Cardiac muscle cell (in vitro differentiated cells and primary cell): ENCODE results near the gene SMO. TPM values are rescaled to one million over a fixed set of nuclear protein-coding genes. Genes with fewer than 3 reads are reported as not detected.
A peak's percentile ranks its signal among the peaks of the same experiment; 100 is the strongest.

Experiments used
- DNase-seq, 2 donors: peaks; one replicate each; pipeline versions ENCODE4 v3.0.0 to v3.0.0-alpha.2; 2010 to 2017; ENCODE audit warnings: low read depth in 1 of 2, low spot score in 1 of 2
- H3K27ac ChIP-seq: fragments of 200-600 bp; sonication (generic); 2 replicates; pipeline ENCODE4 v1.5.1; 2016
- H3K27me3 ChIP-seq: fragments of 200-600 bp; sonication (generic); 2 replicates; pipeline ENCODE4 v1.6.0; 2016; ENCODE audit warnings: control low read depth
- H3K36me3 ChIP-seq: fragments of 200-600 bp; sonication (generic); 2 replicates; pipeline ENCODE4 v1.5.1; 2016; ENCODE audit warnings: control low read depth
- H3K4me1 ChIP-seq: fragments of 200-600 bp; sonication (generic); 2 replicates; pipeline ENCODE4 v1.8.1; 2017; ENCODE audit warnings: low read depth, mild to moderate bottlenecking, mixed run types
- H3K4me3 ChIP-seq: fragments of 200-600 bp; sonication (generic); 2 replicates; pipeline ENCODE4 v1.5.1; 2016; ENCODE audit warnings: mild to moderate bottlenecking
- H3K9me3 ChIP-seq: fragments of 200-600 bp; sonication (generic); 2 replicates; pipeline ENCODE4 v1.5.1; 2017; ENCODE audit warnings: low read depth, mild to moderate bottlenecking, control low read depth
- polyA plus RNA-seq: library from polyadenylated mRNA; unstranded; fragments of >200 nt; fragmentation: Nextera tagmentation; extraction: Ambion mirVana; gene quantifications from 2 replicates; pipeline ENCODE4 v1.2.1, GENCODE V29; 2016
- total RNA-seq: library from RNA; depleted of rRNA; stranded (reverse); fragments of >200 nt; gene quantifications from 2 replicates; pipeline ENCODE4 v1.2.3, GENCODE V29; 2016
- TF ChIP-seq, protein P1 (sequence below): IDR thresholded peaks from 2 replicates; pipeline ENCODE4 v1.5.1; 2012; ENCODE audit warnings: low read depth, mild to moderate bottlenecking, low read length

The SMO gene
- total and polyA plus RNA-seq, 2 experiments from 2014 or later = 35.0 to 82.9 TPM

DNA sequence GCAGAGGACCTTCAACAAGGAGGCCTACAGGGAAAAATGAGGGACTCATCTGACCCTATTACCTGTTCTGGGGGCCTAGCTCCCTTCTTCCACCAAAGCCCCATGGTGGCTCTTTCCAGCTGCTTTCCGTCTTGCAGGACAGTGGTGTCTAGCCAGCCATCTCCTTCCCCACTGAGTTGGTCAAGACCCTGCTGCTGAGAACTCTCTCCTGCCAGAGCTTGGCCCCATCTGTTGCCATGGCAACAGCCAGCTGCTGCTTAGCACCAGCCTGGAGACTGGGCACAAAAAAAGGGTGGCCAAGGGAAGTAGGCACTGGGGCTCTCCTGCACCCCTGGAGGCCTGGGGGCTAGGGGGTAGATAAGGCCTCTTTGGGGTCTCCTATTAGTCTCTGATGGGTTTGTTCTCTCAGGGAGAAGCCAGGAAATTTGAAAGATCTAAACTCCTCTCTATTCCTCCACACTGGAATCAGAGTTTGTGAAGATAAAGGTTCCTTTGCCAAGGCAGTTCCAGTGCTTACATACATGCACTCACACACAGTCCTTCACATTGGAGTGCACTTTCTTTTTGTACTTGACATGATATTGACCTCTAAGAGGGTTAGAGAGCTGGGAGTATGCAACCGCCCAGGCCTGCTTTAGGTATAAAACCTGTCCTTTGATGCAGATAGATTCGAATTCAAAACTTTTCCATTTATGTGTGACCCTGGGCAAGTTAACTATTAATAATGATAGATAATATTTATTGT lies 28.1 kb upstream of the SMO start:
- TF ChIP-seq, protein P1, sequence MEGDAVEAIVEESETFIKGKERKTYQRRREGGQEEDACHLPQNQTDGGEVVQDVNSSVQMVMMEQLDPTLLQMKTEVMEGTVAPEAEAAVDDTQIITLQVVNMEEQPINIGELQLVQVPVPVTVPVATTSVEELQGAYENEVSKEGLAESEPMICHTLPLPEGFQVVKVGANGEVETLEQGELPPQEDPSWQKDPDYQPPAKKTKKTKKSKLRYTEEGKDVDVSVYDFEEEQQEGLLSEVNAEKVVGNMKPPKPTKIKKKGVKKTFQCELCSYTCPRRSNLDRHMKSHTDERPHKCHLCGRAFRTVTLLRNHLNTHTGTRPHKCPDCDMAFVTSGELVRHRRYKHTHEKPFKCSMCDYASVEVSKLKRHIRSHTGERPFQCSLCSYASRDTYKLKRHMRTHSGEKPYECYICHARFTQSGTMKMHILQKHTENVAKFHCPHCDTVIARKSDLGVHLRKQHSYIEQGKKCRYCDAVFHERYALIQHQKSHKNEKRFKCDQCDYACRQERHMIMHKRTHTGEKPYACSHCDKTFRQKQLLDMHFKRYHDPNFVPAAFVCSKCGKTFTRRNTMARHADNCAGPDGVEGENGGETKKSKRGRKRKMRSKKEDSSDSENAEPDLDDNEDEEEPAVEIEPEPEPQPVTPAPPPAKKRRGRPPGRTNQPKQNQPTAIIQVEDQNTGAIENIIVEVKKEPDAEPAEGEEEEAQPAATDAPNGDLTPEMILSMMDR = no peak
- no peaks in the 10 kb centered on the region for H3K4me1 ChIP-seq
- no peaks in the 10 kb centered on the region for H3K36me3 ChIP-seq
- H3K27me3 ChIP-seq = no peaks in the 10 kb centered on the region
- H3K4me3 ChIP-seq = no peak overlapping the region
- no peak overlapping the region for H3K27ac ChIP-seq
- DNase-seq = peak in 1 of 2 donors; percentile 60
- H3K9me3 ChIP-seq = no peaks in the 10 kb centered on the region

DNA sequence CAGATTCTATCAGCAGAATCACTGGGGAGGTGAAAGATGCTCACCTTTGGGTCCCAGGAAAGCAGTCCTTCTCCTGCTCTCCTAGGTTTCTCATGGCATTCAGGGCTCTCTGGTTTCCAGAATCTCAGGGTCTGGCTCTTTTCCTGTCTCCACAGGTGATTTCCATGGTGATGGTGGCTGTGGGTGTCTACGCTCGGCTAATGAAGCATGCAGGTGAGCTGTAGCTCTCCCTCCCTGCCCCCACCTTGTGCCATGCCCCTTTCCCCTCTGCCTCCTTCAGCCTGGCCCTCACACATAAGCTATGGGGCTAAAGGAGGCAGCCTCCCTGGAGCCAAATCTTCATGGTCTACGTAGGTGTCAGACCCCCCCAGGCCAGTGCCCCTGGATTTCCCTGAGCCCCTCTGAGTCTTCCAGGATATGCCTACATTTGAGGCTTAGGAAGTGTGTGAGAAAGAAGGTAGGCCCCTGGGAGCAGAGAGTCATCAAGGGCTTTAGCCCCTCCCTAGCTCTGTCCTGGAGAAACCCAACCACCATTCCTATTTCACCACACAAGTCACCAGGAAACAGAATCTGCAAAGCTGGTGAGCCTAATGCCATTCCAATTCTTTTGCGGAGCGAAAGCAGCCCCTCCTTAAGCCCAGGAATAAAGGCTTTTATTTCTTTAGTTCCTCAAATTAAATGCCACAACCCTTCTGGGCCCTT lies 26.8 kb upstream of the SMO start:
- Histone ChIP-seq H3K9me3 (no peaks in the 10 kb centered on the region), H3K27me3 (no peaks in the 10 kb centered on the region), H3K27ac (no peak overlapping the region), H3K36me3 (no peaks in the 10 kb centered on the region), H3K4me1 (no peaks in the 10 kb centered on the region), H3K4me3 (no peak overlapping the region)
- TF ChIP-seq, protein P1 = no peak
- no peak for DNase-seq

DNA sequence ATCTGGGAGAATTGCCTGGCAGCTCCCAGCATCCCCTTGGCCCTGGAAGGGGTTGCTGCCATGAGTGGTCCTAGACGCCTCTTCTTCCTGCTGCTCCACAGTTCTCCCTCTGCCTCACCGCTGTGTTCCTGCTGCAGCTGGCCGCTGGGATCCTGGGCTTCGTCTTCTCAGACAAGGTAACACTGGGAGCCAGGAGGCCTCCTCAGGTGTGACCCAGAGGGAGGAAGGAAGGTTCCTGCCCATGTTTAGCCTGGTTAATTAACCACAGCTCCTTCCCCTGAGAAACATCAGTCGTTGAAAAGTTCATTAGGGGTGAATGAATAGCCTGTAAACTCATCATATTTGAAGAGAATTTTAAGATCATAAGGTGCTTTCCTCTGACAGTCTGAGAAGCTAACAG lies 25.7 kb upstream of the SMO start:
- H3K27ac ChIP-seq = no peak overlapping the region
- H3K27me3 ChIP-seq = no peaks in the 10 kb centered on the region
- TF ChIP-seq, protein P1 = no peak
- no peaks in the 10 kb centered on the region for H3K4me1 ChIP-seq
- no peak for DNase-seq
- no peak overlapping the region for H3K4me3 ChIP-seq
- no peaks in the 10 kb centered on the region for H3K36me3 ChIP-seq
- no peaks in the 10 kb centered on the region for H3K9me3 ChIP-seq

DNA sequence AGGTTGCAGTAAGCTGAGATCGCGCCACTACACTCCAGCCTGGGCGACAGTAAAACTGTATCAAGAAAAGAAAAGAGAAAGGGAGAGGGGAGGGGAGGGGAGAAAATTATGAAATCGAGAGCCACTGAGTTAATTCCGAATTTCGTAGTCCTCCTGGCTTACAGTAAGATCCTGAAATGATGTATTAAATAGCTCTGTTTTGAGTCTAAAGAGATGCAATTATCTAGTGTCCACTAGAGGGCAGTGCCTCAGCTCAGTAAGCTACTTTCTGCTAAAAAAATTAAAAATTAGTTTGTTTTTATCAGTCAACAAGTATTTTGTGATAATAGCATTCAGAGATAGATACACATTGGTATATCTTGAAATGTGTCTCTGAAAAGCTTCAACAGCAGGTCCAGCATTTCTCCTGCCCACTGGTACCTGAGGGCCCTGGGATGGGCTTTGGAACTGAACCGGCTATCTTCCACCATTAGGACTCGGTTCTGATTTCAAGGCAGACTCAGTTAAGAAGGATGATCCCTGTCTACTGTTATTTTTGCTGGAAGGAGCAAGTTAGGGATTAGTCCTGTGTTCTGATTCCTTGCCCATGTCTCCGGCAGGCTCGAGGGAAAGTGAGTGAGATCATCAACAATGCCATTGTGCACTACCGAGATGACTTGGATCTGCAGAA lies 24.4 kb upstream of the SMO start:
- H3K36me3 ChIP-seq = no peaks in the 10 kb centered on the region
- peak; percentile 58 to 80 for DNase-seq
- TF ChIP-seq, protein P1 = peak; percentile 79
- no peak overlapping the region for H3K4me3 ChIP-seq
- H3K27ac ChIP-seq = no peak overlapping the region
- H3K4me1 ChIP-seq = peaks cover 2% of the 10 kb centered on the region
- no peaks in the 10 kb centered on the region for H3K9me3 ChIP-seq
- no peaks in the 10 kb centered on the region for H3K27me3 ChIP-seq

DNA sequence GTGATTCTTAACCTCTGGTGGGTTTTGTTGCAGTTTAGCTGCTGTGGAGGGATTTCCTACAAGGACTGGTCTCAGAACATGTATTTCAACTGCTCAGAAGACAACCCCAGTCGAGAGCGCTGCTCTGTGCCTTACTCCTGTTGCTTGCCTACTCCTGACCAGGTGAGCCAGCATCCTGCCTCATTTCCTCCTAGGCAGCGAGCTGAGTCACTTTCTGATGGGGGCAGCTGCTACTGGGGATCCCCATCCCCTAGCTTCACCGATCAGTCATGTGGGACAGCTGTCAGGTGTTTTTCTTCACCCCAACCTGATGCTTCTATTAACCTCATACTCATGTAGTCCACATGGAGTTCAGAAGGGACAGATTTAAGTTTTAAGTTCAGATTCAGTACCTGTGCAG lies 21.7 kb upstream of the SMO start:
- TF ChIP-seq, protein P1 = no peak
- Histone ChIP-seq H3K27me3 (no peaks in the 10 kb centered on the region), H3K9me3 (no peaks in the 10 kb centered on the region), H3K4me1 (peaks cover 2% of the 10 kb centered on the region), H3K27ac (no peak overlapping the region), H3K4me3 (no peak overlapping the region), H3K36me3 (no peaks in the 10 kb centered on the region)
- no peak for DNase-seq
